IPS-11a (cell line): ENCODE results near the gene PNPLA2.

Experiments used
- H3K4me3 ChIP-seq: one replicate; pipeline ENCODE4 v1.5.1; 2013; ENCODE audit warnings: low read depth, low read length, control low read depth

Gene PNPLA2

GRCh38 chr11:813456-814096, 5.1 kb upstream of the PNPLA2 start:
- H3K4me3 ChIP-seq = no peak overlapping the region

GRCh38 chr11:815675-816432, 2.9 kb upstream of the PNPLA2 start:
- no peak overlapping the region for H3K4me3 ChIP-seq

GRCh38 chr11:816433-816779, 2.3 kb upstream of the PNPLA2 start:
- no peak overlapping the region for H3K4me3 ChIP-seq

GRCh38 chr11:819129-819931, 616 bp downstream of the PNPLA2 start:
- peak overlapping the region; percentile 84 for H3K4me3 ChIP-seq

GRCh38 chr11:819943-820649, 1.4 kb downstream of the PNPLA2 start:
- H3K4me3 ChIP-seq = peak overlapping the region; percentile 60

GRCh38 chr11:820655-821511, 2.2 kb downstream of the PNPLA2 start:
- peak overlapping the region; percentile 60 for H3K4me3 ChIP-seq

GRCh38 chr11:821512-822371, 3.0 kb downstream of the PNPLA2 start:
- no peak overlapping the region for H3K4me3 ChIP-seq

- H3K4me3 ChIP-seq = no peak overlapping the region
Observed at GRCh38 chr11:823441-824291, 5.0 kb downstream of the PNPLA2 start.

- no peak overlapping the region for H3K4me3 ChIP-seq
Observed at GRCh38 chr11:824292-824880, 5.7 kb downstream of the PNPLA2 start.

- H3K4me3 ChIP-seq = no peak overlapping the region
Observed at GRCh38 chr11:824942-825341, 6.2 kb downstream of the PNPLA2 start.

GRCh38 chr11:825366-826226, 6.9 kb downstream of the PNPLA2 start:
- no peak overlapping the region for H3K4me3 ChIP-seq

- H3K4me3 ChIP-seq = no peak overlapping the region
Observed at GRCh38 chr11:826227-826621, 7.5 kb downstream of the PNPLA2 start.

GRCh38 chr11:826836-827145, 8.1 kb downstream of the PNPLA2 start:
- H3K4me3 ChIP-seq = peak overlapping the region; percentile 35

- H3K4me3 ChIP-seq = peak overlapping the region; percentile 35
Observed at GRCh38 chr11:827146-827896, 8.6 kb downstream of the PNPLA2 start.

- H3K4me3 ChIP-seq = peak within 1 kb of the TSS; percentile 35
Observed at GRCh38 chr11:827897-828192, 9.1 kb downstream of the PNPLA2 start, which contains the start of gene CRACR2B. Gene CRACR2B, plus strand, starts transcription at chr11:827919. Its CDS starts 689 bp downstream, at chr11:828608.

GRCh38 chr11:828506-829175, 9.9 kb downstream of the PNPLA2 start:
- no peak overlapping the region for H3K4me3 ChIP-seq
